ENCODE measurements around the gene PGAP3. TPM values are rescaled to one million over a fixed set of nuclear protein-coding genes. Genes with fewer than 3 reads are reported as not detected.

Gene PGAP3
- total RNA-seq, 1 experiment from 2014 or later = 13.2 TPM

DNA sequence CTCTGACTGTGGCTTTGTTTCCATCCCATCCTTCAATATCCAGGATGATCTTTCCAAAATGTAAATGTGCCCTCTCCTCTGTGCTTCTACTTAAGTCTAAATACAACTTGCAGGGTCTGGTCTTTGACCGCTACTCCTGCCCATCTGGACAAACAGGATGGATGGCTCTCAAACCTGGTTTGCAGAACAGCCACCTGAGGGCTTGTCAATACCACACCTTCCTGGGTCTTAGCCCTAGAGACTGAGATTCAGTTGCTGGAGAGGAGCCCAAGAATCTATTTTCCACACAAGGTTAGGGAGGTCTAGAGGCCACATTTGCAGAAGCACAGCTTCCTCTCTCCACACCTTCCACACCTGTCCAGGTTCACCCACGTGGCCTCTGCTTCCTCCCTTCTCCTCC is 48.0 kb upstream of the PGAP3 start:
- Mint-ChIP-seq H3K4me3 (ENCODE audit: unreplicated experiment) (no peak overlapping the region), H3K4me1 (ENCODE audit: insufficient read depth, unreplicated experiment) (peaks cover 38% of the 10 kb centered on the region), H3K9me3 (ENCODE audit: unreplicated experiment) (no peaks in the 10 kb centered on the region), H3K36me3 (ENCODE audit: insufficient read depth, unreplicated experiment) (no peaks in the 10 kb centered on the region), H3K27ac (ENCODE audit: low read depth, unreplicated experiment) (no peak overlapping the region), H3K27me3 (ENCODE audit: insufficient read depth, unreplicated experiment) (peaks cover 11% of the 10 kb centered on the region)
- CTCF ChIA-PET = interaction anchor here (1.0 to 1.4 kb wide), 2 partner anchors 82 to 112 kb away, joined by 3 read pairs; no protein-coding TSS in a partner anchor
- intact Hi-C loops (cut with micrococcal nuclease) = loop anchor here (5.0 kb wide), 1 partner anchor 114 kb away; no protein-coding TSS in a partner anchor
- no TSS peak for BruUV-seq (replicated peaks)
- no peak for DNase-seq (ENCODE audit: unreplicated experiment)
- POLR2A ChIA-PET = interaction anchor here (0.8 to 1.5 kb wide), 2 partner anchors 8 to 48 kb away, joined by 3 to 4 read pairs; partner anchors contain the start of gene PGAP3
- TF ChIP-seq, protein P1, sequence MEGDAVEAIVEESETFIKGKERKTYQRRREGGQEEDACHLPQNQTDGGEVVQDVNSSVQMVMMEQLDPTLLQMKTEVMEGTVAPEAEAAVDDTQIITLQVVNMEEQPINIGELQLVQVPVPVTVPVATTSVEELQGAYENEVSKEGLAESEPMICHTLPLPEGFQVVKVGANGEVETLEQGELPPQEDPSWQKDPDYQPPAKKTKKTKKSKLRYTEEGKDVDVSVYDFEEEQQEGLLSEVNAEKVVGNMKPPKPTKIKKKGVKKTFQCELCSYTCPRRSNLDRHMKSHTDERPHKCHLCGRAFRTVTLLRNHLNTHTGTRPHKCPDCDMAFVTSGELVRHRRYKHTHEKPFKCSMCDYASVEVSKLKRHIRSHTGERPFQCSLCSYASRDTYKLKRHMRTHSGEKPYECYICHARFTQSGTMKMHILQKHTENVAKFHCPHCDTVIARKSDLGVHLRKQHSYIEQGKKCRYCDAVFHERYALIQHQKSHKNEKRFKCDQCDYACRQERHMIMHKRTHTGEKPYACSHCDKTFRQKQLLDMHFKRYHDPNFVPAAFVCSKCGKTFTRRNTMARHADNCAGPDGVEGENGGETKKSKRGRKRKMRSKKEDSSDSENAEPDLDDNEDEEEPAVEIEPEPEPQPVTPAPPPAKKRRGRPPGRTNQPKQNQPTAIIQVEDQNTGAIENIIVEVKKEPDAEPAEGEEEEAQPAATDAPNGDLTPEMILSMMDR (IDR thresholded peaks at IDR 0.05; ENCODE audit: unreplicated experiment) = no peak

DNA sequence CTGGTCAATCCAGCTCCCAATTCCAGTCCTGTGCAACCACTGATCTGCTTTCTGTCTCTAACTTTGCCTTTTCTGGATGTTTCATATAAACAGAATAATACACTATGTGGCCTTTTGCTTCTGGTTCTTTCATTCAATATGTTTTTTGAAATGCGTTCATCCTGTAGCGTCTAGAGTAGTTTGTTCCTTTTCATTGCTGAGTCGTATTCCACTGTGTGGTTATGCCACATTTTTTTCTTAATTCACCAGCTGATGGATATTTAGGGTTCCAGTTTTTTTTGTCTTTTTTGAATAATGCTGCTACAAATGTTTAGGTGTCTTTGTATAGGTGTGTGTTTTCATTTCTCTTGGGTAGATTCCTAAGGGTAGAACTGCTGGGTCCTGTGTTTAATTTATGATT is 44.7 kb upstream of the PGAP3 start:
- peaks cover 19% of the 10 kb centered on the region for H3K4me1 Mint-ChIP-seq (ENCODE audit: insufficient read depth, unreplicated experiment)
- H3K36me3 Mint-ChIP-seq (ENCODE audit: insufficient read depth, unreplicated experiment) = peaks cover 10% of the 10 kb centered on the region
- H3K9me3 Mint-ChIP-seq (ENCODE audit: unreplicated experiment) = no peaks in the 10 kb centered on the region
- H3K27me3 Mint-ChIP-seq (ENCODE audit: insufficient read depth, unreplicated experiment) = peaks cover 11% of the 10 kb centered on the region
- intact Hi-C loops (cut with micrococcal nuclease) = no loop called here
- POLR2A ChIA-PET = interaction anchor here (0.6 to 1.6 kb wide), 2 partner anchors 16 to 248 kb away, joined by 4 to 7 read pairs; partner anchors contain the start of gene PSMD3
- TF ChIP-seq, protein P1 (IDR thresholded peaks at IDR 0.05; ENCODE audit: unreplicated experiment) = no peak
- H3K4me3 Mint-ChIP-seq (ENCODE audit: unreplicated experiment) = no peak overlapping the region
- BruUV-seq (replicated peaks) = no TSS peak
- CTCF ChIA-PET = interaction anchor here (2.0 kb wide), 1 partner anchor 111 kb away, joined by 7 read pairs; no protein-coding TSS in a partner anchor
- DNase-seq (ENCODE audit: unreplicated experiment) = no peak
- H3K27ac Mint-ChIP-seq (ENCODE audit: low read depth, unreplicated experiment) = no peak overlapping the region

DNA sequence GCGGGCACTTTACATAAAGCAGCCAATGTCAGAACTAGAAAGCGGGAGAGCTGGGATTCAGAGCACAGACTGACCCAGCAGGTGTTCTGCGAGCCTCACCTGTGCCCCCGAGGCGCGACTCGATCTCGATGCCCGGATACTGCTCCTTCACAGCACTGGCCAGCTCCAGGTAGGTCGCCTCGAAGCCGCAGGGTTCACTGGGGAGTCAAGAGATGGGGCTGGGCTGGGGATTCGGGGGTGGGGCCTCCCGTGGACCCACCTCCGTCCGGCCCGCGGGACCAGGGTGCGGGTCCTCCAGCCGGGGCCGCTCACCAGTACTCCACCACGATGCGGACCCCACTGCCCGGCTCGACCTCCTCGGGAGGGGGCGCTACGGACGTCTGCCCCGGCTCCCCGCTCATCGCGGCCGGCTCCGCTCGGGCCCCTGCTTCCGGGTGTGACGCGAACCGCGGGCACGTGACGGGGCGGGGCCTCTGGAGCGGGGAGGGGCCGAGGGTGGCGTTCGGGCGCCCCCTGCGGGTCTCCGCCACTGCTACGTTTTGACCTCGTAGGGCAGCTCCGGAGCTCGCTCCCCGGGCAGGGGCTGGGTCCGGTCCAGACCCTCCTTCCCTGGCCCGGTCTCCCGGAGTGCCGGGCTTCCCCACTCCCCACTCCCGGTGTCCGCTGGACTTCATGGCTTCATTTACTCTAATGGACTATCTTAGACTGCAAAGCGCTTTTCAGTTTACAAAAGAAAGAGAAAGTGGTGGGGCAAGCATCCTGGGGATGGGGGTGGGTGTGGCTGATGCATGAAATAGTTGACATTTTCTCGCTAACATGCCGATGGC is 42.5 kb upstream of the PGAP3 start, which contains the start of gene MIEN1:
MIEN1 (minus strand) TSS at position 438 of the 827 bp plus-strand sequence; CDS start at position 401, 37 bp downstream.
- ChIA-PET POLR2A (interaction anchor here (0.9 to 3.8 kb wide), 14 partner anchors 8 to 250 kb away, joined by 3 to 36 read pairs (median 6); partner anchors contain the start of genes ERBB2, PGAP3, PSMD3 and STARD3), CTCF (interaction anchor here (0.6 to 2.6 kb wide), 23 partner anchors 9 to 962 kb away, joined by 3 to 19 read pairs (median 4); partner anchors contain the start of genes ERBB2 and TCAP)
- intact Hi-C loops (cut with micrococcal nuclease) = no loop called here
- peak within 1 kb of the TSS; percentile 78 for H3K4me3 Mint-ChIP-seq (ENCODE audit: unreplicated experiment)
- DNase-seq (ENCODE audit: unreplicated experiment) = peak; percentile 82
- TF ChIP-seq, protein P1 (IDR thresholded peaks at IDR 0.05; ENCODE audit: unreplicated experiment) = peak; percentile 78
- peaks cover 10% of the 10 kb centered on the region for H3K4me1 Mint-ChIP-seq (ENCODE audit: insufficient read depth, unreplicated experiment)
- H3K36me3 Mint-ChIP-seq (ENCODE audit: insufficient read depth, unreplicated experiment) = peaks cover 21% of the 10 kb centered on the region
- BruUV-seq (replicated peaks) = TSS peak; percentile 75
- peak within 1 kb of the TSS; percentile 73 for H3K27ac Mint-ChIP-seq (ENCODE audit: low read depth, unreplicated experiment)
- no peaks in the 10 kb centered on the region for H3K9me3 Mint-ChIP-seq (ENCODE audit: unreplicated experiment)
- H3K27me3 Mint-ChIP-seq (ENCODE audit: insufficient read depth, unreplicated experiment) = no peaks in the 10 kb centered on the region

DNA sequence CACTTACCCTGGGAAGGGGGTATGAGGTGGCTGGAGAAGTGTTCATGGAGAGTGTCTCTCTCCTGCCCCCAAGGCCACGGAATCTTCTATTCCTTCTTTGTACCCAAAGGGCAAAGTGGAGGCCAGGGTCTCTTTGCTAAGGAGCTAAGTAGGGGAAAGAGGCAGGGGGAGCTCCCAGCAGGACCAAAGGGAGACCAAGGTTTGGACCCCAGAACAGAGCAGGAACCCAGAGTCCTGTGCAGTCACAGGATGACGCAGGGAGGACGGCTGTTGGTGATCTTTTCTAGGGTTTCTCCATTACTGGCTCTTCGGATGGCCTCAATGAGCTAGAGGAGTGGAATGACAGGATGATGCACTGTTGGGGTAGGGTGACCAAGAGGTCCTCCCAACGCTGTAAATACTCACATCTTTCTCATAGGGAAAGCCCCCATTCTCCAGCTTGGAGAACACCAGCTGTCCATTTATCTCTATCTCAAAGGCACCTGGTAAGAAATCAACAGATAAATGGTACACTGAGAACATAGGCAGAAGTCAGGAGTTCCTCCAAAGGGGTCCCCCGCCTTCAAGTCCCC is 41.5 kb upstream of the PGAP3 start:
- peak overlapping the region; percentile 78 for H3K4me3 Mint-ChIP-seq (ENCODE audit: unreplicated experiment)
- ChIA-PET CTCF (interaction anchor here (0.6 to 2.6 kb wide), 20 partner anchors 8 to 1027 kb away, joined by 3 to 19 read pairs (median 4); partner anchors contain the start of gene ERBB2), POLR2A (interaction anchor here (1.0 to 3.8 kb wide), 12 partner anchors 9 to 250 kb away, joined by 3 to 36 read pairs (median 6); partner anchors contain the start of genes ERBB2, PGAP3, PSMD3 and STARD3)
- intact Hi-C loops (cut with micrococcal nuclease) = no loop called here
- no peak for DNase-seq (ENCODE audit: unreplicated experiment)
- H3K27me3 Mint-ChIP-seq (ENCODE audit: insufficient read depth, unreplicated experiment) = no peaks in the 10 kb centered on the region
- H3K27ac Mint-ChIP-seq (ENCODE audit: low read depth, unreplicated experiment) = peak overlapping the region; percentile 73
- no TSS peak for BruUV-seq (replicated peaks)
- TF ChIP-seq, protein P1 (IDR thresholded peaks at IDR 0.05; ENCODE audit: unreplicated experiment) = no peak
- H3K36me3 Mint-ChIP-seq (ENCODE audit: insufficient read depth, unreplicated experiment) = peaks cover 21% of the 10 kb centered on the region
- H3K9me3 Mint-ChIP-seq (ENCODE audit: unreplicated experiment) = no peaks in the 10 kb centered on the region
- H3K4me1 Mint-ChIP-seq (ENCODE audit: insufficient read depth, unreplicated experiment) = peaks cover 10% of the 10 kb centered on the region
